ENCODE measurements around the gene DDIT3. TPM values are rescaled to one million over a fixed set of nuclear protein-coding genes. Genes with fewer than 3 reads are reported as not detected.

Gene DDIT3
- total and polyA plus RNA-seq, 2 of the 4 experiments (the other 2 are of a cell fraction), result 19.4 to 54.4 TPM

DNA sequence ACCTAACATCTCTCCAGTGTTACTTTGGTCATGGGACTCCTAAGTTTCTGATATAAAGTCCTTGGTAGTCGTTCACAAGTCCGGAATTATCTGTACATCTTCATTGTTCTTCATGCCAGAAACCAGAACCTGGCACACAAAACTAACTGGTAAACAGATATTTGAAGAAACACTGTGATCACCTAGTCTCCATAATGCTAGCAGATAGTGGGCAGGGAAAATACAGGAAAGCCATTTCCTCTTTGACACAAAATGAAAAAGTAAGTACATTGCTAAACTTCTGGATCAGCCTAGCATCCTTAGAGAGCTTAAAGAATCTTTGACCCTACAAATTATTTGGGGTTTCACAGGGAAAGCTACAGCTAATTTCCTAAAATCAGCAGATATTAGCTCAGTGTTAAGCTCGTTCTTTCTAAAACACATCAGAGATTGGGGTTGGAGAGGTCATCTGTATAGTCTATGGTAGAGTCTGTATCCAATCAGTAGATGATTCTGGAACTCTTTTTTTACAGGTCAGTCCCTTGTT is 4.8 kb downstream of the DDIT3 start:
- no peak overlapping the region for H4K91ac ChIP-seq (ENCODE audit: insufficient read depth, low read depth, low read length)
- dilution Hi-C loops (cut with HindIII; ENCODE audit: low sequenced_read_pairs, unreplicated experiment), result no loop called here
- no peak for DNase-seq

More for the DNA sequence above, 4.8 kb downstream of the DDIT3 start:
- Histone ChIP-seq H3K36me3 (ENCODE audit: control insufficient read depth, insufficient read depth, low read length) (peaks cover 71% of the 10 kb centered on the region), H2AK9ac (replicated peaks; ENCODE audit: low read depth, low read length, poor library complexity) (no peak overlapping the region), H3K9me3 (ENCODE audit: control insufficient read depth, insufficient read depth, low read length) (no peaks in the 10 kb centered on the region), H3K4me1 (ENCODE audit: control insufficient read depth, insufficient read depth, low read length) (no peaks in the 10 kb centered on the region; the same call in 1 of the 2 replicates), H3K56ac (ENCODE audit: extremely low read depth, insufficient read depth, low read length) (no peak overlapping the region), H4K8ac (ENCODE audit: low read depth in 2 of 2, low read length in 2 of 2) (no peak overlapping the region), H3K18ac (ENCODE audit: low read depth, low read length) (no peak overlapping the region), H2BK5ac (ENCODE audit: low read depth, low read length, poor library complexity, severe bottlenecking) (no peak overlapping the region), H3K27me3 (ENCODE audit: control insufficient read depth, insufficient read depth, low read length) (no peaks in the 10 kb centered on the region), H2BK20ac (ENCODE audit: low read depth, low read length) (no peak overlapping the region), H3K79me1 (ENCODE audit: low read depth in 1 of 2, low read length in 2 of 2) (peaks cover 21 to 77% of the 10 kb centered on the region in 2 experiments), H3K23ac (ENCODE audit: low read depth, low read length) (no peak overlapping the region), H2AFZ (replicated peaks; ENCODE audit: low read length, poor library complexity) (no peak overlapping the region), H3K14ac (replicated peaks; ENCODE audit: low read depth, low read length) (no peak overlapping the region), H3K4me3 (ENCODE audit: insufficient read depth, low read depth, low read length) (no peak overlapping the region), H3K4ac (ENCODE audit: low read depth, low read length) (no peak overlapping the region), H3K9ac (ENCODE audit: low read depth, low read length) (no peak overlapping the region), H2BK15ac (ENCODE audit: low read depth, low read length) (no peak overlapping the region), H3K4me2 (ENCODE audit: low read depth, low read length) (no peak overlapping the region), H3K9me1 (ENCODE audit: insufficient read depth, low read length) (peaks cover 3% of the 10 kb centered on the region; the same call in 1 of the 2 replicates), H4K20me1 (ENCODE audit: insufficient read depth, low read length) (peaks cover 92% of the 10 kb centered on the region), H2AK5ac (ENCODE audit: low read depth, low read length) (no peak overlapping the region), H4K5ac (ENCODE audit: low read depth, low read length) (no peak overlapping the region), H3K27ac (ENCODE audit: insufficient read depth, low read length) (no peak overlapping the region), H2BK120ac (ENCODE audit: low read depth, low read length) (no peak overlapping the region)
- intact Hi-C loops (cut with micrococcal nuclease) (no loop called here), in situ Hi-C loops (cut with MboI; ENCODE audit: low sequenced_read_pairs) (no loop called here)
- TF ChIP-seq RCOR1 (IDR thresholded peaks at IDR 0.05; ENCODE audit: insufficient replicate concordance, low read length) (no peak), MAZ (IDR thresholded peaks at IDR 0.05; ENCODE audit: borderline replicate concordance, low read depth, low read length) (no peak), FOS (IDR thresholded peaks at IDR 0.05; ENCODE audit: low read depth, low read length) (no peak), NFE2L2 (IDR thresholded peaks at IDR 0.05; ENCODE audit: low read depth, low read length) (no peak), CHD1 (IDR thresholded peaks at IDR 0.05; ENCODE audit: low read depth, low read length) (no peak), BHLHE40 (IDR thresholded peaks at IDR 0.05; ENCODE audit: low read depth, low read length) (no peak), RFX5 (IDR thresholded peaks at IDR 0.05; ENCODE audit: low read depth, low read length) (no peak), RAD21 (IDR thresholded peaks at IDR 0.05; ENCODE audit: low read length) (no peak), SMC3 (IDR thresholded peaks at IDR 0.05; ENCODE audit: low read depth, low read length) (no peak), MXI1 (IDR thresholded peaks at IDR 0.05; ENCODE audit: borderline replicate concordance, low read depth, low read length) (no peak), MAFK (IDR thresholded peaks at IDR 0.05; ENCODE audit: low read depth, low read length) (no peak), CEBPB (IDR thresholded peaks at IDR 0.05; ENCODE audit: low read depth, low read length) (no peak), POLR2A (IDR thresholded peaks at IDR 0.05; ENCODE audit: low read depth, low read length) (no peak)
- TF ChIP-seq, protein P1, sequence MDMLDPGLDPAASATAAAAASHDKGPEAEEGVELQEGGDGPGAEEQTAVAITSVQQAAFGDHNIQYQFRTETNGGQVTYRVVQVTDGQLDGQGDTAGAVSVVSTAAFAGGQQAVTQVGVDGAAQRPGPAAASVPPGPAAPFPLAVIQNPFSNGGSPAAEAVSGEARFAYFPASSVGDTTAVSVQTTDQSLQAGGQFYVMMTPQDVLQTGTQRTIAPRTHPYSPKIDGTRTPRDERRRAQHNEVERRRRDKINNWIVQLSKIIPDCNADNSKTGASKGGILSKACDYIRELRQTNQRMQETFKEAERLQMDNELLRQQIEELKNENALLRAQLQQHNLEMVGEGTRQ (IDR thresholded peaks at IDR 0.05; ENCODE audit: low read depth, low read length), result no peak
- TF ChIP-seq, protein P2, sequence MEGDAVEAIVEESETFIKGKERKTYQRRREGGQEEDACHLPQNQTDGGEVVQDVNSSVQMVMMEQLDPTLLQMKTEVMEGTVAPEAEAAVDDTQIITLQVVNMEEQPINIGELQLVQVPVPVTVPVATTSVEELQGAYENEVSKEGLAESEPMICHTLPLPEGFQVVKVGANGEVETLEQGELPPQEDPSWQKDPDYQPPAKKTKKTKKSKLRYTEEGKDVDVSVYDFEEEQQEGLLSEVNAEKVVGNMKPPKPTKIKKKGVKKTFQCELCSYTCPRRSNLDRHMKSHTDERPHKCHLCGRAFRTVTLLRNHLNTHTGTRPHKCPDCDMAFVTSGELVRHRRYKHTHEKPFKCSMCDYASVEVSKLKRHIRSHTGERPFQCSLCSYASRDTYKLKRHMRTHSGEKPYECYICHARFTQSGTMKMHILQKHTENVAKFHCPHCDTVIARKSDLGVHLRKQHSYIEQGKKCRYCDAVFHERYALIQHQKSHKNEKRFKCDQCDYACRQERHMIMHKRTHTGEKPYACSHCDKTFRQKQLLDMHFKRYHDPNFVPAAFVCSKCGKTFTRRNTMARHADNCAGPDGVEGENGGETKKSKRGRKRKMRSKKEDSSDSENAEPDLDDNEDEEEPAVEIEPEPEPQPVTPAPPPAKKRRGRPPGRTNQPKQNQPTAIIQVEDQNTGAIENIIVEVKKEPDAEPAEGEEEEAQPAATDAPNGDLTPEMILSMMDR (conservative IDR thresholded peaks at IDR 0.05; ENCODE audit: low read depth, low read length), result no peak
- BruUV-seq (replicated peaks), result no TSS peak
- ATAC-seq (ENCODE audit: low read depth), result no peak
- POLR2A ChIA-PET (ENCODE audit: unreplicated experiment), result no interaction called here
- CTCF ChIA-PET, result interaction anchor here (0.5 kb wide), 1 partner anchor 117 kb away, joined by 3 read pairs; the partner anchor contains the start of gene B4GALNT1
- no CpG with 5 or more reads among the region's 3 CpGs for WGBS, 2 experiments (ENCODE audit: extremely low coverage in 2 of 2, insufficient read length in 1 of 2)

All from IMR-90 (cell line).